Measurements from ENCODE around the gene IARS2.
"Not testable (repeated sequence)": the region's sequence is repeated elsewhere in the genome, so short reads cannot be mapped to it uniquely, and the experiment has no call there.

IARS2 gene

DNA sequence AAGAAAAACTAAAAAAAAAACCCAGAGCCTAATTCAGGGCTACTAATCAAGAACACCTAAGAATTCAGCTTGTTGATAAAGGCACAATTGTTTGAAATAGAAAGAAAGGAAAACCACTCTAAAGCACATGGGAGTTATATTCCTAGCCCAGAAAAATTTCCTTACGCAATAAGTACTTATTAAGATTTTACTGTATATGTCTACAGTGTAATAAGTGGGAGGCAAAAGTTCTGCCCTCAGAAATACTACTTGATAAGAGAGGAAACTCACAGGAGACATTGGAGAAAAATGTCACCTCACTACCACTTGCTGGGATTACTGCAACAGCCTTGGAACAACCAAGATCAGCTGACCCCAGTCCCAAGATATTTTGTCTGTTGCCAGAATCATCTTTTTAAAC, 66.1 kb downstream of the IARS2 start:
- Histone ChIP-seq H3K9me3 (ENCODE audit: control insufficient read depth in 2 of 2, low read length in 2 of 2) (no peaks in the 10 kb centered on the region), H3K27me3 (ENCODE audit: control insufficient read depth in 2 of 2, insufficient read depth in 2 of 2, low read length in 2 of 2) (no peaks in the 10 kb centered on the region), H3K9ac (ENCODE audit: low read depth in 1 of 2, low read length in 2 of 2) (no peak overlapping the region), H3K36me3 (ENCODE audit: control insufficient read depth in 2 of 2, insufficient read depth in 2 of 2, low read length in 2 of 2) (peaks cover 21 to 26% of the 10 kb centered on the region in 2 donors), H3K27ac (ENCODE audit: low read depth in 2 of 2, low read length in 2 of 2) (no peak overlapping the region), H3K4me3 (ENCODE audit: low read length in 2 of 2) (no peak overlapping the region), H3K4me1 (ENCODE audit: control insufficient read depth in 2 of 2, insufficient read depth in 2 of 2, low read length in 2 of 2) (peaks cover 0 to 4% of the 10 kb centered on the region in 2 donors)

DNA sequence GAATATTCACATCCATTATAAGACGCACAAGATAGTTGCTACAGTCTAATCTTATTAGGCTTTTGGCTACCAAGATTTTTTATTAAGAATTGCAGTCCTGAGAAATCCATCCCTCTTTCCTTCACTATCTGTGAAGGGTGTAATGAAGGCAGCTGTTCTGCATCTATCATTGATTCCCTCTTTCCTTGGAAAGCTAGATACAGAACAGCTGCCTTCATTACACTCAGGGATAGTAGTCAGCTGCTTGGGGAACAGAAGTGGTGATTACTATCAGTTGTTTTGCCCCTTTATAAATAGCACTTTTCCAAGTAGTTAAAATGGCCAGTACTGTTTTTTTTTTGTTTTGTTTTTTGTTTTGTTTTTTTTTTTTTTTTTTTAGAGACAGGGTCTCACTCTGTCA, 70.2 kb downstream of the IARS2 start:
- Histone ChIP-seq H3K36me3 (ENCODE audit: control insufficient read depth in 2 of 2, insufficient read depth in 2 of 2, low read length in 2 of 2) (peaks cover 19 to 21% of the 10 kb centered on the region in 2 donors), H3K9me3 (ENCODE audit: control insufficient read depth in 2 of 2, low read length in 2 of 2) (no peaks in the 10 kb centered on the region), H3K9ac (ENCODE audit: low read depth in 1 of 2, low read length in 2 of 2) (no peak overlapping the region)

DNA sequence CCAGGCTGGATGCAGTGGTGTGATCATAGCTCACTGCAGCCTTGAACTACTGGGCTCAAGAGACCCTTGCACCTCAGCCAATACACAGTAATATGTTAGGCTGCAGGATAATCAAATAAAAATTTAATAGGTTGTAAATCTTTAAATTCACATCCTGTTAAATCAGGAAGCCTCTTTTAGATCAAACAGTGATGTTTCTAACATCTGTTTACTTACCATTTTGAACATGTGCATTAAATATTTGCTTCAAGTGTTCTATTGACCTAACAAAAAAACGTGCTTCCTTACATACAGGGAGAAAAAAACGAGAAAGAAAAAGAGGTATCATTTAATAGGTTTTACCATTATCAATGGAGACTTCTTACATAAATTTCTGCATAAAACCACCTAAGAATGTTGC, 70.6 kb downstream of the IARS2 start:
- peaks cover 21 to 23% of the 10 kb centered on the region in 2 donors for H3K36me3 ChIP-seq (ENCODE audit: control insufficient read depth in 2 of 2, insufficient read depth in 2 of 2, low read length in 2 of 2)

More for the DNA sequence above, 70.2 kb downstream of the IARS2 start:
- no peaks in the 10 kb centered on the region for H3K4me1 ChIP-seq (ENCODE audit: control insufficient read depth in 2 of 2, insufficient read depth in 2 of 2, low read length in 2 of 2)
- no peak overlapping the region for H3K27ac ChIP-seq (ENCODE audit: low read depth in 2 of 2, low read length in 2 of 2)
- H3K4me3 ChIP-seq (ENCODE audit: low read length in 2 of 2) = no peak overlapping the region
- no peaks in the 10 kb centered on the region for H3K27me3 ChIP-seq (ENCODE audit: control insufficient read depth in 2 of 2, insufficient read depth in 2 of 2, low read length in 2 of 2)

DNA sequence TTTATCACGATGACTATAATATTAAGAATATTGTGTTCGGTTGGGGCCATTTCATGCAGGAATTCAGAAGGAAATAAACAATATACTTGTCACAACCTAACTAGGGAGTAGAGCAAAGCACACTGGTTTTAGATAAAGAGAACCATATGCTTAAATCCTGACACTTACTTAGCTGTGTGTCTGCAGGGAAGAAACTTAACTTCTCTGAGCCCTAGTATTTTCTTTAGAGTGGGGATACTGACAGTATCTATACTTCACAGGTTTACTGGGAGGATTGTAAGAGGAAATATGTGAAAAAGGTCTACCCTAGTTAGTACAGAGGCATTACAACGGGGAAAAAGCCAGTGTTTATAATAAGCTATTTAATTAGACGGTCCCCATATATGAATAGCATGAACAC, 72.9 kb downstream of the IARS2 start:
- Histone ChIP-seq H3K9me3 (ENCODE audit: control insufficient read depth in 2 of 2, low read length in 2 of 2) (no peaks in the 10 kb centered on the region), H3K4me3 (ENCODE audit: low read length in 2 of 2) (no peak overlapping the region), H3K27ac (ENCODE audit: low read depth in 2 of 2, low read length in 2 of 2) (no peak overlapping the region), H3K9ac (ENCODE audit: low read depth in 1 of 2, low read length in 2 of 2) (no peak overlapping the region), H3K27me3 (ENCODE audit: control insufficient read depth in 2 of 2, insufficient read depth in 2 of 2, low read length in 2 of 2) (no peaks in the 10 kb centered on the region), H3K4me1 (ENCODE audit: control insufficient read depth in 2 of 2, insufficient read depth in 2 of 2, low read length in 2 of 2) (no peaks in the 10 kb centered on the region), H3K36me3 (ENCODE audit: control insufficient read depth in 2 of 2, insufficient read depth in 2 of 2, low read length in 2 of 2) (peaks cover 34 to 42% of the 10 kb centered on the region in 2 donors)

More for the DNA sequence above, 70.6 kb downstream of the IARS2 start:
- H3K9ac ChIP-seq (ENCODE audit: low read depth in 1 of 2, low read length in 2 of 2) = no peak overlapping the region
- no peak overlapping the region for H3K27ac ChIP-seq (ENCODE audit: low read depth in 2 of 2, low read length in 2 of 2)
- H3K4me1 ChIP-seq (ENCODE audit: control insufficient read depth in 2 of 2, insufficient read depth in 2 of 2, low read length in 2 of 2) = no peaks in the 10 kb centered on the region
- no peaks in the 10 kb centered on the region for H3K9me3 ChIP-seq (ENCODE audit: control insufficient read depth in 2 of 2, low read length in 2 of 2)
- H3K4me3 ChIP-seq (ENCODE audit: low read length in 2 of 2) = no peak overlapping the region
- no peaks in the 10 kb centered on the region for H3K27me3 ChIP-seq (ENCODE audit: control insufficient read depth in 2 of 2, insufficient read depth in 2 of 2, low read length in 2 of 2)

DNA sequence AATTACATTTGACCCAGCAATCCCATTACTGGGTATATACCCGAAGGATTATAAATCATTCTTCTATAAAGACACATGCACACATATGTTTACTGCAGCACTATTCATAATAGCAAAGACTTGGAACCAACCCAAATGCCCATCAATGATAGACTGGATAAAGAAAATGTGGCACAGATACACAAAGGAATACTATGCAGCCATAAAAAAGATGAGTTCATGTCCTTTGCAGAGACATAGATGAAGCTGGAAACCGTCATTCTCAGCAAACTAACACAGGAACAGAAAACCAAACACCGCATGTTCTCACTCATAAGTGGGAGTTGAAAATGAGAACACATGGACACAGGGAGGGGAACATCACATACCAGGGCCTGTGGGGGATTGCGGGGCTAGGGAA, 76.0 kb downstream of the IARS2 start:
- not testable (repeated sequence) for H3K4me1 ChIP-seq (ENCODE audit: control insufficient read depth in 2 of 2, insufficient read depth in 2 of 2, low read length in 2 of 2); H3K4me3 ChIP-seq (ENCODE audit: low read length in 2 of 2); H3K27ac ChIP-seq (ENCODE audit: low read depth in 2 of 2, low read length in 2 of 2); H3K9me3 ChIP-seq (ENCODE audit: control insufficient read depth in 2 of 2, low read length in 2 of 2); H3K27me3 ChIP-seq (ENCODE audit: control insufficient read depth in 2 of 2, insufficient read depth in 2 of 2, low read length in 2 of 2); H3K9ac ChIP-seq (ENCODE audit: low read depth in 1 of 2, low read length in 2 of 2)
- H3K36me3 ChIP-seq (ENCODE audit: control insufficient read depth in 2 of 2, insufficient read depth in 2 of 2, low read length in 2 of 2) = peaks cover 42 to 50% of the 10 kb centered on the region in 2 donors

DNA sequence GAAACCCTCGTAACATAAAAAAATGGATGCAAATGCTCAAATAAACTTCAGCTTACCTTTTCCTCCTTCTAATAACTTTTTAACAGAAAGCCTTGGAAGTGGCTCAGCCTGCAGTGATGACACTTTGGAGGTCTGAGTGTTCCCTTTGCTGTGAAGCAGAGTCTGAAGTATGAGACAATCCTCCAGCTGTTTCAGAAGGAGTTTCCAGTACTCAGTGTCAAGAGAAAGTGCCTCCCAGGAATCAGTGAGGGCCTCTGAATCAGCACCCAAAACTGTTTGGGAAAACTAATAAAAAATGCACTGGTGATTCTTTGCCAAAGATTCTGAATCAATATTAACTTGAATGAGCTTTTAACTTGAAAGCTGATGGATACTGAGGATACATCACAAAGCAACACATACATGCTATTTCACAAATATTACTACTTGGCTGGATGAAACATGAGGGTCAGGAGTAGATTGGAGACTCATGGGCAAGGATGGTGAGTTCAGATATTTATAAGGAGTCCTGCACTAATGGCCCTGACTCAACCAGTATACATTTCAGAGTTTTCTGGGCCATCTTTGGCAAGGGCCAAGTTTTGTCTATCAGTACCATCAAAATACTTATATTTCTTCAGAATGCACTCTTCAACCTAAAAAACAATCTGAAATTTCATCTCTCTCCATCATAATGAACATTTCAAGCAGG, 77.0 kb downstream of the IARS2 start:
- H3K36me3 ChIP-seq (ENCODE audit: control insufficient read depth in 2 of 2, insufficient read depth in 2 of 2, low read length in 2 of 2) = peaks cover 42 to 49% of the 10 kb centered on the region in 2 donors
- H3K4me3 ChIP-seq (ENCODE audit: low read length in 2 of 2) = no peak overlapping the region
- H3K9ac ChIP-seq (ENCODE audit: low read depth in 1 of 2, low read length in 2 of 2) = no peak overlapping the region
- no peaks in the 10 kb centered on the region for H3K4me1 ChIP-seq (ENCODE audit: control insufficient read depth in 2 of 2, insufficient read depth in 2 of 2, low read length in 2 of 2)
- no peak overlapping the region for H3K27ac ChIP-seq (ENCODE audit: low read depth in 2 of 2, low read length in 2 of 2)
- H3K9me3 ChIP-seq (ENCODE audit: control insufficient read depth in 2 of 2, low read length in 2 of 2) = no peaks in the 10 kb centered on the region
- H3K27me3 ChIP-seq (ENCODE audit: control insufficient read depth in 2 of 2, insufficient read depth in 2 of 2, low read length in 2 of 2) = no peaks in the 10 kb centered on the region

DNA sequence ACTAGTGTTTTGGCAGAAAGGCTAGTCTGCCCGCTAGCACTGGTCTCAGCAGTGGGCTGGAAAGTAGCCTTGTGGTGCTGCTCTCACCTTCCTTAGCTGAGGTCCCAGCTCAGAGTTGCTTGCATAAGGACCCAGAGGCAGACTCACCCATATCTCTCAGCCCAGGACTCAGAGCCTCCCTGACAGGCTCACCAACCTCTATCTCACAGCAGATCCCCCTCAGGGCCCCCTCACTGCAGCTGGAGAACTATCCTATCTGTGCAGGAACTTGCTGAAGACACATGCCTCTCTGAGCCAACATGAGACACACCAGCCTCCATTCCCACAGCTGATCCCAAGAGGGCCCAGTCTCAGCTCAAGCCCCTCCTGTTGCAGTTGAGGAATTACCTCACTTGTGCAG, 82.6 kb downstream of the IARS2 start:
- H3K9ac ChIP-seq (ENCODE audit: low read depth in 1 of 2, low read length in 2 of 2) = no peak overlapping the region
- no peak overlapping the region for H3K27ac ChIP-seq (ENCODE audit: low read depth in 2 of 2, low read length in 2 of 2)
- H3K36me3 ChIP-seq (ENCODE audit: control insufficient read depth in 2 of 2, insufficient read depth in 2 of 2, low read length in 2 of 2) = peaks cover 20 to 24% of the 10 kb centered on the region in 2 donors
- H3K9me3 ChIP-seq (ENCODE audit: control insufficient read depth in 2 of 2, low read length in 2 of 2) = no peaks in the 10 kb centered on the region
- no peaks in the 10 kb centered on the region for H3K27me3 ChIP-seq (ENCODE audit: control insufficient read depth in 2 of 2, insufficient read depth in 2 of 2, low read length in 2 of 2)
- no peak overlapping the region for H3K4me3 ChIP-seq (ENCODE audit: low read length in 2 of 2)
- H3K4me1 ChIP-seq (ENCODE audit: control insufficient read depth in 2 of 2, insufficient read depth in 2 of 2, low read length in 2 of 2) = no peaks in the 10 kb centered on the region

DNA sequence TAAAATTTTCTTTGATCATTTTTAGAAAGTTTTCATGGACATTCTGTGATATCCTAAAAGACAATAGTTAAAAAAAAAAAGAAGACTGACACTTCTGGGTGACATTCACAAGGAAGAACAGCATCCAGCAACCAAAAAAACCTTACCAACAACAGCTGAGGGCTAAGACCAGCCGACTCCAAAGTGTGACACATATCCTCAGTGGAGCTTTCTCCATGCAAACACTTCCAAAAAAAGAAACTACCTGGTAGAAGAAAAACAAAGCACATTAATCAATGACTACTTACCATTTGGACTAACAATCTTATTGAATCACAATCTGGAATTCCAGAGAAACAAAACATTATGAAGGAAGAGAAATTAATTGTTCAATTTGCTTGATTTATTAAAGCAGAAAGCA, 88.2 kb downstream of the IARS2 start:
- Histone ChIP-seq H3K4me1 (ENCODE audit: control insufficient read depth in 2 of 2, insufficient read depth in 2 of 2, low read length in 2 of 2) (no peaks in the 10 kb centered on the region), H3K4me3 (ENCODE audit: low read length in 2 of 2) (no peak overlapping the region), H3K9me3 (ENCODE audit: control insufficient read depth in 2 of 2, low read length in 2 of 2) (no peaks in the 10 kb centered on the region), H3K36me3 (ENCODE audit: control insufficient read depth in 2 of 2, insufficient read depth in 2 of 2, low read length in 2 of 2) (peaks cover 17 to 18% of the 10 kb centered on the region in 2 donors), H3K27ac (ENCODE audit: low read depth in 2 of 2, low read length in 2 of 2) (no peak overlapping the region), H3K9ac (ENCODE audit: low read depth in 1 of 2, low read length in 2 of 2) (no peak overlapping the region), H3K27me3 (ENCODE audit: control insufficient read depth in 2 of 2, insufficient read depth in 2 of 2, low read length in 2 of 2) (no peaks in the 10 kb centered on the region)

DNA sequence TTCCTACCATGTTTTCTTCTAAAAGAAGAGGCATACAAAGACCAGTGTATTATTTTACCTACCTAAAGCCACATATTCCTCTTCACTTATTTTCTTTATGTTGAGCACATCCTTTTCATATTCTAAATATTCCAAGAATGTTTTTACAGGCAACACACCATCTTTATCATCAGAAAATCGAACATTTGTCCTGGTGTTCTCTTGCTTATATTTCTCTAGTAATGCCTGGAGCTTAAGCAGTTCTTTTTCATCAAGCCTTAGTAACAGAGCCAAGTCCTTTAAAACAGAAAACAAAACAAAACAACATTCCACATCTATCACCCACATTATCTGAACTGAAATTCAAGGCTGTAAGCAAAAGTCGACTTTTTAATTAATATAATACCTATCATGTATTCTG, 88.7 kb downstream of the IARS2 start:
- H3K9me3 ChIP-seq (ENCODE audit: control insufficient read depth in 2 of 2, low read length in 2 of 2) = no peaks in the 10 kb centered on the region
- no peaks in the 10 kb centered on the region for H3K4me1 ChIP-seq (ENCODE audit: control insufficient read depth in 2 of 2, insufficient read depth in 2 of 2, low read length in 2 of 2)
- H3K9ac ChIP-seq (ENCODE audit: low read depth in 1 of 2, low read length in 2 of 2) = no peak overlapping the region
- H3K36me3 ChIP-seq (ENCODE audit: control insufficient read depth in 2 of 2, insufficient read depth in 2 of 2, low read length in 2 of 2) = peaks cover 21% of the 10 kb centered on the region in 2 donors
- no peaks in the 10 kb centered on the region for H3K27me3 ChIP-seq (ENCODE audit: control insufficient read depth in 2 of 2, insufficient read depth in 2 of 2, low read length in 2 of 2)
- H3K4me3 ChIP-seq (ENCODE audit: low read length in 2 of 2) = no peak overlapping the region
- no peak overlapping the region for H3K27ac ChIP-seq (ENCODE audit: low read depth in 2 of 2, low read length in 2 of 2)

DNA sequence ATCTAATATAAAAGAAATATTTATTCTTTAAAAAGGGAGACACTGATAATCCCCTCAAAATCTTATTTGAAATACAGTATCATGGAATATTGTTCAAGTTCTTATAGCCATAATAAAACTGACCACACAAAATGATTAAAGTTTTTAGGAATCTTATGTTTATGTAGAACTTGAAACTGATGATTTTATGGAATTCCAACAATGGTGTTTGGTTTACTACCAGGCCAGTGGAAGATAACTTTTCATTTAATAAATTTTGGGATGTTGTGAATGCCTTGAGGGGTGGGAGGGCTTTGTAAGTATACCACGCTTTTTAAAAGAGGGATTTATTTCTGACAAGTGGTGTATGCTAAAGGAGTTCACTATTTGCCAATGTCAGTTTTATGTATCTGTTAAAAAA, 90.6 kb downstream of the IARS2 start:
- no peaks in the 10 kb centered on the region for H3K4me1 ChIP-seq (ENCODE audit: control insufficient read depth in 2 of 2, insufficient read depth in 2 of 2, low read length in 2 of 2)
- H3K4me3 ChIP-seq (ENCODE audit: low read length in 2 of 2) = no peak overlapping the region
- no peaks in the 10 kb centered on the region for H3K9me3 ChIP-seq (ENCODE audit: control insufficient read depth in 2 of 2, low read length in 2 of 2)
- H3K27ac ChIP-seq (ENCODE audit: low read depth in 2 of 2, low read length in 2 of 2) = no peak overlapping the region
- peaks cover 30% of the 10 kb centered on the region in 2 donors for H3K36me3 ChIP-seq (ENCODE audit: control insufficient read depth in 2 of 2, insufficient read depth in 2 of 2, low read length in 2 of 2)
- no peaks in the 10 kb centered on the region for H3K27me3 ChIP-seq (ENCODE audit: control insufficient read depth in 2 of 2, insufficient read depth in 2 of 2, low read length in 2 of 2)
- H3K9ac ChIP-seq (ENCODE audit: low read depth in 1 of 2, low read length in 2 of 2) = no peak overlapping the region
